Measurements from ENCODE around the gene SGK2. TPM values are rescaled to one million over a fixed set of nuclear protein-coding genes. Genes with fewer than 3 reads are reported as not detected.
A peak's percentile ranks its signal among the peaks of the same experiment; 100 is the strongest.

The SGK2 gene
- polyA plus RNA-seq, 2 of the 4 experiments (the other 2 are of a cell fraction) = 9.4 to 12.2 TPM

GRCh38 chr20:43563429-43563828, 4.6 kb downstream of the SGK2 start:
- no peak overlapping the region for H3K4me3 ChIP-seq
- 75% methylated on average over 3 of the region's 3 CpGs for WGBS (ENCODE audit: missing lambda C conversion rate)
- H3K27ac ChIP-seq = no peak overlapping the region
- TF ChIP-seq POLR2A (IDR thresholded peaks at IDR 0.05; ENCODE audit: low read length) = no peak
- no peak for TF ChIP-seq RNF2 (IDR thresholded peaks at IDR 0.05; ENCODE audit: borderline replicate concordance, low read depth)
- peak in 1 of 2 experiments; percentile 32; a peak in 1 of 5 replicates for TF ChIP-seq RAD21 (conservative IDR thresholded peaks at IDR 0.05 in 1 of 2, IDR thresholded peaks at IDR 0.05 in 1 of 2)
- ChIA-PET POLR2A (no interaction called here), CTCF (no interaction called here)
- no peaks in the 10 kb centered on the region for H3K9me3 ChIP-seq
- FAIRE-seq = no peak
- no peak for ATAC-seq
- peak in 1 of 2 experiments; percentile 22 for DNase-seq (ENCODE audit: low read depth in 1 of 2, low spot score in 1 of 2)
- H3K4me2 ChIP-seq = no peak overlapping the region
- H3K4me1 ChIP-seq = peaks cover 13% of the 10 kb centered on the region

GRCh38 chr20:43563991-43564390, 5.2 kb downstream of the SGK2 start:
- no peak for DNase-seq (ENCODE audit: low read depth in 1 of 2, low spot score in 1 of 2)
- 100% methylated on average over 7 of the region's 7 CpGs for WGBS (ENCODE audit: missing lambda C conversion rate)
- FAIRE-seq = no peak
- Histone ChIP-seq H3K9me3 (no peaks in the 10 kb centered on the region), H3K27ac (no peak overlapping the region), H3K4me1 (peaks cover 10% of the 10 kb centered on the region), H3K4me3 (no peak overlapping the region), H3K4me2 (no peak overlapping the region)
- ChIA-PET CTCF (no interaction called here), POLR2A (no interaction called here)
- no peak for TF ChIP-seq E2F6 (IDR thresholded peaks at IDR 0.05; ENCODE audit: borderline replicate concordance, low read depth)
- no peak for TF ChIP-seq HOXA7 (CRISPR knock-in tag; IDR thresholded peaks at IDR 0.05)
- TF ChIP-seq HEYL (CRISPR knock-in tag; IDR thresholded peaks at IDR 0.05) = no peak
- TF ChIP-seq ZC3H11A (IDR thresholded peaks at IDR 0.05) = no peak
- TF ChIP-seq ZFP36 (IDR thresholded peaks at IDR 0.05; ENCODE audit: borderline replicate concordance, partially characterized antibody) = no peak
- TF ChIP-seq NPAS2 (CRISPR knock-in tag; IDR thresholded peaks at IDR 0.05; ENCODE audit: borderline replicate concordance) = no peak
- TF ChIP-seq CBX8 (IDR thresholded peaks at IDR 0.05) = no peak
- TF ChIP-seq HDAC2 (IDR thresholded peaks at IDR 0.05) = no peak
- no peak for TF ChIP-seq RARB (CRISPR knock-in tag; IDR thresholded peaks at IDR 0.05)
- no peak for TF ChIP-seq NFE2L2 (conservative IDR thresholded peaks at IDR 0.05; ENCODE audit: low read length)
- TF ChIP-seq MAZ (IDR thresholded peaks at IDR 0.05; ENCODE audit: borderline replicate concordance, low read depth, low read length) = no peak
- TF ChIP-seq TFCP2L1 (CRISPR knock-in tag; IDR thresholded peaks at IDR 0.05) = no peak
- no peak for TF ChIP-seq PHF8 (IDR thresholded peaks at IDR 0.05; ENCODE audit: borderline replicate concordance, low read depth)
- ATAC-seq = no peak; a peak in 1 of 6 replicates

- Histone ChIP-seq H3K4me2 (no peak overlapping the region), H3K4me3 (no peak overlapping the region), H3K9me3 (no peaks in the 10 kb centered on the region), H3K27ac (no peak overlapping the region), H3K4me1 (peaks cover 6% of the 10 kb centered on the region)
- ChIA-PET POLR2A (no interaction called here), CTCF (no interaction called here)
- ATAC-seq (no peak), DNase-seq (ENCODE audit: low read depth in 1 of 2, low spot score in 1 of 2) (no peak), FAIRE-seq (no peak)
- 96% methylated on average over 8 of the region's 8 CpGs for WGBS (ENCODE audit: missing lambda C conversion rate)
- no peak for TF ChIP-seq ATOH8 (CRISPR knock-in tag; IDR thresholded peaks at IDR 0.05; ENCODE audit: low read depth)
- TF ChIP-seq MYC (IDR thresholded peaks at IDR 0.05; ENCODE audit: borderline replicate concordance, low read length) = no peak
- TF ChIP-seq BCL3 (IDR thresholded peaks at IDR 0.05) = no peak
- TF ChIP-seq ZSCAN20 (CRISPR knock-in tag; IDR thresholded peaks at IDR 0.05) = no peak
- TF ChIP-seq NR3C1 (IDR thresholded peaks at IDR 0.05) = no peak
- TF ChIP-seq RFX5 (IDR thresholded peaks at IDR 0.05) = no peak
- no peak for TF ChIP-seq RCOR1 (IDR thresholded peaks at IDR 0.05; ENCODE audit: low read depth, low read length)
- no peak for TF ChIP-seq CBX8 (IDR thresholded peaks at IDR 0.05)
- no peak for TF ChIP-seq TFCP2L1 (CRISPR knock-in tag; IDR thresholded peaks at IDR 0.05)
- no peak for TF ChIP-seq MAX (IDR thresholded peaks at IDR 0.05)
- no peak for TF ChIP-seq CBX2 (IDR thresholded peaks at IDR 0.05; ENCODE audit: borderline replicate concordance, low read depth)
These were observed 5.6 kb downstream of the SGK2 start for GRCh38 chr20:43564455-43564854.
